GM12872 (cell line): ENCODE measurements around the gene GAS2L2.

Source experiments
- CTCF ChIP-seq: IDR thresholded peaks from 3 replicates; pipeline ENCODE4 v1.5.1; 2011; ENCODE audit warnings: low read depth, mild to moderate bottlenecking, low read length, moderate library complexity; ENCODE audit not compliant: insufficient read depth

GAS2L2 gene

GRCh38 chr17:35717475-35717874, 35.6 kb downstream of the GAS2L2 start:
- no peak for TF ChIP-seq CTCF

DNA sequence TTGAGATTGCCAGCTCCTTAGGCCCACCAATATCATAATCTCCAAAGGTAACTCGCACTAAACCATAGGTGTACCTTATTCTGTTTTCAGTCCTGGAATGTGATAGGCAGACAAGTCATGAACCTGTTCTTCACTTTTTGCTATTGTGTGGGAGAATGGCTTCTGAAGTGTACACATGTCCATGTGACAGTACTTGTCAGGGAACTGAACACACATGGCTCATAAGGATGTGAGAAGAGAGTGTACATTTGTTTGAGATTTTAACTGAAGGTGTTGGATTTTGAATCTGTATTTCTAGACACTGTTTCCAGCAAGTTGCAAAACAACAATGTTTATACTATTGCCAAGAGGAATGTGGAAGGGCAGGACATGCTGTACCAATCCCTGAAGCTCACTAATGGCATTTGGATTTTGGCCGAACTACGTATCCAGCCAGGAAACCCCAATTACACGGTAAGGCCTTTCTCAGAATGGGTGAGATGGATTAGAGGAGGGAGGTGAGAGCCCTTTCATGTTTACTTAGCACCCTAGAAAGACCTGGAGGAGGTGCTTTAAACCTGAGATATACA, 36.1 kb downstream of the GAS2L2 start:
- TF ChIP-seq CTCF: no peak

GRCh38 chr17:35716173-35716572, 36.9 kb downstream of the GAS2L2 start:
- TF ChIP-seq CTCF: no peak

DNA sequence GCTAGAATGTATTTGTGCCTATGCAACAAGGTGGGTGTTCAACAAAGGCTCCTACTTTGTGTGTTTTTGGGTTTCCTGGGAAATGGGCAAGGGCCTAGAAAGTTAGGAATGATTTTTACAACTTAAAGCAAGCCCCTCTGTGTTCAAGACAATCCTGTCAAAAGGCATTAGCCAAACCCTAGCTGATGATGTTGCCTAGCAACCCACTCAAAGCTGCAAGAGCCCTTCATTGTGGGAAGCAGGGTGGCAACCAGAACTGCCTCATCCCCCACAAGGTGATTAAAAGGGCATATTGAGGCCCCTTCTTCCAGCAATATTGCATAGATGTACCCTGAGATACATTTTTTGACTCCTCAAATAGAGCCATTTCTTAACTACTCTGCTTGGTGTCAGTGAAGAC, 37.6 kb downstream of the GAS2L2 start:
- no peak for TF ChIP-seq CTCF

DNA sequence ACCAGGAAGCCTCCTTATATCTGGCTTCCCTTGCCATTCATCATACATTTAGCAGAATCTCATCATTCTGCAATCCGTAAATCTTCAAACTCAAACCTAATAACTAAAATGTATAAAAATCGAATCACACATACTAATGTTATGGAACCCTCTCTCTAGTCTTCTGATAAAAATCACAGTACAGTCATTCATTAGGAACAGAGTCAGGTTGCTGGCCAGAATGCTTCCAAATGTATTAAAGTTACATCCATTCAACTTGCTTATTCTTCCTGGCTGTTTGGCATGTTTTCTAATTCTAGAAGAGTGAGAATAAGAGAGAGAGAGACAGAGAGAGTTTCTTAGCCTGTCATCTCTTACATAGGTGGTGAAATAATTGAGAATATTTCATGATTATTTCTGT, 38.1 kb downstream of the GAS2L2 start:
- no peak for TF ChIP-seq CTCF

- TF ChIP-seq CTCF: no peak
Measured at GRCh38 chr17:35713069-35713728, 39.8 kb downstream of the GAS2L2 start.

GRCh38 chr17:35710950-35711349, 42.1 kb downstream of the GAS2L2 start:
- TF ChIP-seq CTCF: no peak
